Breast epithelium (tissue), 4 donors: ENCODE results near the gene RGMA. TPM values are rescaled to one million over a fixed set of nuclear protein-coding genes. Genes with fewer than 3 reads are reported as not detected.

Experiments
- DNase-seq, 2 donors: peaks; one replicate each; pipeline ENCODE4 v3.0.0-alpha.2; 2019; ENCODE audit warnings: low spot score in 2 of 2
- H3K27ac ChIP-seq, 2 donors: fragments of 200-600 bp; sonication (generic) in 1 of 2; one replicate each; pipeline ENCODE4 v1.5.1; 2016 to 2019; ENCODE audit warnings: mild to moderate bottlenecking in 1 of 2
- H3K27me3 ChIP-seq, 2 donors: fragments of 200-600 bp; sonication (generic) in 1 of 2; one replicate each; pipeline versions ENCODE4 v1.5.1 to v1.6.0; 2017 to 2019; ENCODE audit warnings: control low read depth in 1 of 2, mild to moderate bottlenecking in 1 of 2
- H3K36me3 ChIP-seq: fragments of 200-600 bp; one replicate; pipeline ENCODE4 v1.5.1; 2019
- H3K4me1 ChIP-seq, 2 donors: fragments of 200-600 bp; sonication (generic); one replicate each; pipeline ENCODE4 v1.5.1; 2016 to 2019; ENCODE audit warnings: control low read depth in 1 of 2
- H3K4me3 ChIP-seq, 3 donors: fragments of 200-600 bp; sonication (generic); 1 replicate in 2 of 3; 2 replicates in 1 of 3; pipeline ENCODE4 v1.5.1; 2016 to 2019; ENCODE audit warnings: mild to moderate bottlenecking in 3 of 3, moderate library complexity in 2 of 3
- H3K9me3 ChIP-seq, 2 donors: fragments of 200-600 bp; sonication (generic) in 1 of 2; one replicate each; pipeline ENCODE4 v1.5.1; 2016 to 2019; ENCODE audit warnings: control low read depth in 1 of 2
- CTCF ChIP-seq, 3 donors: fragments of 450-650 bp; IDR thresholded peaks; one replicate each; pipeline ENCODE4 v1.5.1; 2016 to 2017; ENCODE audit warnings: antibody characterized with exemption in 3 of 3, mild to moderate bottlenecking in 3 of 3, moderate library complexity in 3 of 3
- POLR2A ChIP-seq: fragments of 450-650 bp; IDR thresholded peaks from one replicate; pipeline ENCODE4 v1.6.1; 2016; ENCODE audit warnings: antibody characterized with exemption, mild to moderate bottlenecking, moderate library complexity
- POLR2AphosphoS5 ChIP-seq, 3 donors: sonication (generic); formaldehyde crosslinking; IDR thresholded peaks; one replicate each; pipeline ENCODE4 v1.6.1; 2017; ENCODE audit warnings: antibody characterized with exemption in 3 of 3
- intact Hi-C: fragments of 100-400 bp; cut with DNase I; formaldehyde crosslinking; loops from one replicate; pipeline ENCODE4 v1.15.1; 2023; ENCODE audit warnings: low total_unique reads
- total RNA-seq, 3 donors: library from RNA; depleted of rRNA; stranded (reverse); fragments of >200 nt; gene quantifications; one replicate each; pipeline ENCODE4 v1.1.0, GENCODE V29; 2016

RGMA gene
- total RNA-seq, 3 donors from 2014 or later: 9.7 to 17.7 (median 14.4) TPM

- Histone ChIP-seq H3K4me3 (no peak overlapping the region), H3K27ac (no peak overlapping the region), H3K36me3 (no peaks in the 10 kb centered on the region), H3K4me1 (no peaks in the 10 kb centered on the region), H3K27me3 (no peaks in the 10 kb centered on the region), H3K9me3 (no peaks in the 10 kb centered on the region)
- TF ChIP-seq POLR2A (no peak), CTCF (IDR thresholded peaks at IDR 0.05) (no peak)
- intact Hi-C loops: no loop called here
- DNase-seq: no peak
These were observed 21.6 kb upstream of the RGMA start for GRCh38 chr15:93110502-93111040.

- intact Hi-C loops: no loop called here
- Histone ChIP-seq H3K4me1 (no peaks in the 10 kb centered on the region), H3K9me3 (no peaks in the 10 kb centered on the region), H3K27ac (no peak overlapping the region), H3K36me3 (no peaks in the 10 kb centered on the region), H3K27me3 (no peaks in the 10 kb centered on the region), H3K4me3 (no peak overlapping the region)
- no peak for DNase-seq
- TF ChIP-seq POLR2AphosphoS5 (IDR thresholded peaks at IDR 0.05): no peak
- TF ChIP-seq POLR2A: no peak
- TF ChIP-seq CTCF (IDR thresholded peaks at IDR 0.05): no peak
These were observed 20.5 kb upstream of the RGMA start for GRCh38 chr15:93109336-93110102.

GRCh38 chr15:93107646-93108045 lies 18.6 kb upstream of the RGMA start:
- Histone ChIP-seq H3K27me3 (no peaks in the 10 kb centered on the region), H3K4me3 (no peak overlapping the region), H3K4me1 (no peaks in the 10 kb centered on the region), H3K36me3 (no peaks in the 10 kb centered on the region), H3K27ac (no peak overlapping the region), H3K9me3 (peaks cover 0 to 3% of the 10 kb centered on the region in 2 donors)
- intact Hi-C loops: no loop called here
- no peak for DNase-seq
- TF ChIP-seq POLR2A (no peak), POLR2AphosphoS5 (IDR thresholded peaks at IDR 0.05) (no peak), CTCF (IDR thresholded peaks at IDR 0.05) (no peak)

GRCh38 chr15:93105485-93105884 lies 16.5 kb upstream of the RGMA start:
- Histone ChIP-seq H3K27me3 (no peaks in the 10 kb centered on the region), H3K36me3 (no peaks in the 10 kb centered on the region), H3K27ac (no peak overlapping the region), H3K4me3 (no peak overlapping the region), H3K9me3 (peaks cover 0 to 4% of the 10 kb centered on the region in 2 donors), H3K4me1 (no peaks in the 10 kb centered on the region)
- intact Hi-C loops: no loop called here
- DNase-seq: no peak
- TF ChIP-seq POLR2AphosphoS5 (IDR thresholded peaks at IDR 0.05): no peak
- no peak for TF ChIP-seq POLR2A
- no peak for TF ChIP-seq CTCF (IDR thresholded peaks at IDR 0.05)

- no peaks in the 10 kb centered on the region for H3K27me3 ChIP-seq
- no peak for DNase-seq
- no peak overlapping the region for H3K27ac ChIP-seq
- no peak overlapping the region for H3K4me3 ChIP-seq
- H3K36me3 ChIP-seq: no peaks in the 10 kb centered on the region
- H3K9me3 ChIP-seq: peaks cover 0 to 4% of the 10 kb centered on the region in 2 donors
- no peaks in the 10 kb centered on the region for H3K4me1 ChIP-seq
- intact Hi-C loops: no loop called here
- TF ChIP-seq POLR2A (no peak), CTCF (IDR thresholded peaks at IDR 0.05) (no peak), POLR2AphosphoS5 (IDR thresholded peaks at IDR 0.05) (no peak)
These were observed 14.8 kb upstream of the RGMA start for GRCh38 chr15:93103823-93104222.
